Uterus (tissue), 4 donors: ENCODE data around the gene TMEM131. TPM values are rescaled to one million over a fixed set of nuclear protein-coding genes. Genes with fewer than 3 reads are reported as not detected.

Source experiments
- DNase-seq, 2 donors: peaks; one replicate each; pipeline ENCODE4 v3.0.0-alpha.2; 2019 to 2020
- H3K27ac ChIP-seq, 2 donors: fragments of 200-600 bp; sonication (generic); 1 replicate in 1 of 2; 2 replicates in 1 of 2; pipeline ENCODE4 v1.5.1; 2016 to 2018
- H3K27me3 ChIP-seq, 2 donors: fragments of 200-600 bp; sonication (generic); one replicate each; pipeline ENCODE4 v1.5.1; 2018 to 2019; ENCODE audit warnings: control low read depth in 1 of 2
- H3K36me3 ChIP-seq, 2 donors: fragments of 200-600 bp; sonication (generic); one replicate each; pipeline ENCODE4 v1.5.1; 2019; ENCODE audit warnings: control low read depth in 1 of 2
- H3K4me1 ChIP-seq, 2 donors: fragments of 200-600 bp; sonication (generic); one replicate each; pipeline ENCODE4 v1.5.1; 2018 to 2019; ENCODE audit warnings: control low read depth in 1 of 2
- H3K4me3 ChIP-seq, 2 donors: fragments of 200-600 bp; sonication (generic); 1 replicate in 1 of 2; 2 replicates in 1 of 2; pipeline ENCODE4 v1.5.1; 2018 to 2019; ENCODE audit warnings: mild to moderate bottlenecking in 1 of 2
- H3K9me3 ChIP-seq, 2 donors: fragments of 200-600 bp; sonication (generic); one replicate each; pipeline ENCODE4 v1.5.1; 2019; ENCODE audit warnings: control low read depth in 1 of 2
- CTCF ChIP-seq, 4 experiments: fragments of 200-600 bp in 2 of 4; fragments of 450-650 bp in 2 of 4; sonication (generic) in 2 of 4; IDR thresholded peaks; one replicate each; pipeline ENCODE4 v1.5.1; 2016 to 2019; ENCODE audit warnings: antibody characterized with exemption in 4 of 4, mild to moderate bottlenecking in 2 of 4, moderate library complexity in 1 of 4
- POLR2A ChIP-seq, 2 donors: fragments of 450-650 bp; IDR thresholded peaks; one replicate each; pipeline ENCODE4 v1.6.1; 2016; ENCODE audit warnings: antibody characterized with exemption in 2 of 2, mild to moderate bottlenecking in 1 of 2, moderate library complexity in 1 of 2
- intact Hi-C: fragments of 100-400 bp; cut with DNase I; formaldehyde crosslinking; loops from one replicate; pipeline ENCODE4 v1.15.1; 2023; ENCODE audit warnings: low total_unique reads
- total RNA-seq, 4 donors: library from RNA; depleted of rRNA in 3 of 4; stranded (reverse); fragments of >200 nt in 3 of 4; gene quantifications; one replicate each; pipeline versions ENCODE4 v1.1.0 to v1.2.4, GENCODE V29; 2014 to 2023
- donor health status: DM: yes; HTN: yes; CAD: no.

The TMEM131 gene
- total RNA-seq, 4 donors from 2014 or later = 14.1 to 62.4 (median 35.4) TPM

DNA sequence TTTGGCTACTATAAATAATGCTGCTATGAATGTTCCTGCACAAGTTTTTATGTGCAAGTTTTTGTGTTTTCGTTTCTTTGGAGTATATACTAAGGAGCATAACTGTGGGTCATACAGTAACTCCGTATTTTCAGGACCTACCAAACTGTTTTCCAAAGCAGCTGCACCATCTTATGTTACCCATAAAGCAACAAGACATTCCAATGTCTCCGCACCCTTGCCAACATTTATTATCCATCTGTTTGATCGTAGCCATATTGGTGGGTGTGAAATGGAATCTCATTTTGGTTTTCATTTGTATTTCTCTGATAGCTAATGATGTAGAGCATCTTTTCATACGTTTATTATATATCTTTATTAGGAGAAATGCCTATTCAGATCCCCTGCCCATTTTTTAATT lies 13.8 kb downstream of the TMEM131 start:
- no peak for DNase-seq
- Histone ChIP-seq H3K36me3 (no peaks in the 10 kb centered on the region), H3K9me3 (peaks cover 0 to 13% of the 10 kb centered on the region in 2 donors), H3K4me3 (no peak overlapping the region), H3K4me1 (no peaks in the 10 kb centered on the region), H3K27me3 (no peaks in the 10 kb centered on the region), H3K27ac (no peak overlapping the region)
- intact Hi-C loops = no loop called here
- TF ChIP-seq POLR2A (IDR thresholded peaks at IDR 0.05) = no peak
- no peak for TF ChIP-seq CTCF (IDR thresholded peaks at IDR 0.05)

- Histone ChIP-seq H3K27ac (no peak overlapping the region), H3K36me3 (no peaks in the 10 kb centered on the region), H3K27me3 (no peaks in the 10 kb centered on the region), H3K4me1 (no peaks in the 10 kb centered on the region), H3K9me3 (peaks cover 0 to 19% of the 10 kb centered on the region in 2 donors), H3K4me3 (no peak overlapping the region)
- intact Hi-C loops = no loop called here
- no peak for TF ChIP-seq CTCF (IDR thresholded peaks at IDR 0.05)
- TF ChIP-seq POLR2A (IDR thresholded peaks at IDR 0.05) = no peak
- DNase-seq = no peak
Measured at GRCh38 chr2:97979904-97980303, 15.8 kb downstream of the TMEM131 start.

GRCh38 chr2:97974471-97974870 lies 21.3 kb downstream of the TMEM131 start:
- no peak for DNase-seq
- intact Hi-C loops = no loop called here
- Histone ChIP-seq H3K27me3 (no peaks in the 10 kb centered on the region), H3K36me3 (no peaks in the 10 kb centered on the region), H3K4me3 (no peak overlapping the region), H3K27ac (no peak overlapping the region), H3K4me1 (no peaks in the 10 kb centered on the region), H3K9me3 (peaks cover 0 to 20% of the 10 kb centered on the region in 2 donors)
- TF ChIP-seq POLR2A (IDR thresholded peaks at IDR 0.05) = no peak

GRCh38 chr2:97970293-97971060 lies 25.3 kb downstream of the TMEM131 start:
- peaks cover 0 to 14% of the 10 kb centered on the region in 2 donors for H3K9me3 ChIP-seq
- no peak for DNase-seq
- H3K27me3 ChIP-seq = no peaks in the 10 kb centered on the region
- TF ChIP-seq CTCF (IDR thresholded peaks at IDR 0.05) (no peak), POLR2A (IDR thresholded peaks at IDR 0.05) (no peak)
- H3K4me3 ChIP-seq = no peak overlapping the region
- H3K27ac ChIP-seq = no peak overlapping the region
- peaks cover 0 to 8% of the 10 kb centered on the region in 2 donors for H3K4me1 ChIP-seq
- H3K36me3 ChIP-seq = no peaks in the 10 kb centered on the region
- intact Hi-C loops = no loop called here

GRCh38 chr2:97969081-97970067 lies 26.4 kb downstream of the TMEM131 start:
- H3K4me1 ChIP-seq = peaks cover 0 to 8% of the 10 kb centered on the region in 2 donors
- no peak overlapping the region for H3K27ac ChIP-seq
- H3K36me3 ChIP-seq = no peaks in the 10 kb centered on the region
- peaks cover 0 to 2% of the 10 kb centered on the region in 2 donors for H3K9me3 ChIP-seq
- TF ChIP-seq CTCF (IDR thresholded peaks at IDR 0.05) (no peak), POLR2A (IDR thresholded peaks at IDR 0.05) (no peak)
- intact Hi-C loops = no loop called here
- DNase-seq = no peak
- no peak overlapping the region for H3K4me3 ChIP-seq
- H3K27me3 ChIP-seq = no peaks in the 10 kb centered on the region
